ENCODE measurements around the gene MEGF10.

MEGF10 gene

DNA sequence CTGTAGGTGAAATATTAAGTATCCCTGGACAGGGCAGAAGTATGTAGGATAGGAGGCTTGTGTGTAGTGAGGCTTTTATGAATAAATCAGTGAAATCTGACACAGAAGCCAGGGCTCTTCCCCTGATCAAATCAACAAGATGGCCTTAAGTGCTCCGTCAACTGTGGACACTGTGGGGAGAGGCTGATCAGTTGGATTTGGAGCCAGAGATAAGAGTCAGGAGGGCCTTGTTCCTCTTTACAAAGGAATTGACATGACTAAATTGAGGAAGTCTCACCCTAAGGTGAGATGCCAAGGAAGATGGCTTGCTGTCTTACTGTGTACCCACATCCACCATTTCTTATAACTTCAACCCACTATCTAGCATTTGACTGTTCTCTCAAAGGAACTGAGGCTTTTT lies 135.3 kb downstream of the MEGF10 start:
- TF ChIP-seq TEAD4 (IDR thresholded peaks at IDR 0.05) (no peak), ZBTB7A (IDR thresholded peaks at IDR 0.05; ENCODE audit: low read depth) (no peak), CEBPB (IDR thresholded peaks at IDR 0.05) (no peak), RAD21 (IDR thresholded peaks at IDR 0.05; ENCODE audit: low read depth) (no peak), EP300 (IDR thresholded peaks at IDR 0.05; ENCODE audit: borderline replicate concordance) (no peak), TAF1 (IDR thresholded peaks at IDR 0.05; ENCODE audit: low read depth) (no peak), YY1 (IDR thresholded peaks at IDR 0.05; ENCODE audit: low read depth) (no peak), NFIC (IDR thresholded peaks at IDR 0.05) (no peak)
- TF ChIP-seq, protein P1, sequence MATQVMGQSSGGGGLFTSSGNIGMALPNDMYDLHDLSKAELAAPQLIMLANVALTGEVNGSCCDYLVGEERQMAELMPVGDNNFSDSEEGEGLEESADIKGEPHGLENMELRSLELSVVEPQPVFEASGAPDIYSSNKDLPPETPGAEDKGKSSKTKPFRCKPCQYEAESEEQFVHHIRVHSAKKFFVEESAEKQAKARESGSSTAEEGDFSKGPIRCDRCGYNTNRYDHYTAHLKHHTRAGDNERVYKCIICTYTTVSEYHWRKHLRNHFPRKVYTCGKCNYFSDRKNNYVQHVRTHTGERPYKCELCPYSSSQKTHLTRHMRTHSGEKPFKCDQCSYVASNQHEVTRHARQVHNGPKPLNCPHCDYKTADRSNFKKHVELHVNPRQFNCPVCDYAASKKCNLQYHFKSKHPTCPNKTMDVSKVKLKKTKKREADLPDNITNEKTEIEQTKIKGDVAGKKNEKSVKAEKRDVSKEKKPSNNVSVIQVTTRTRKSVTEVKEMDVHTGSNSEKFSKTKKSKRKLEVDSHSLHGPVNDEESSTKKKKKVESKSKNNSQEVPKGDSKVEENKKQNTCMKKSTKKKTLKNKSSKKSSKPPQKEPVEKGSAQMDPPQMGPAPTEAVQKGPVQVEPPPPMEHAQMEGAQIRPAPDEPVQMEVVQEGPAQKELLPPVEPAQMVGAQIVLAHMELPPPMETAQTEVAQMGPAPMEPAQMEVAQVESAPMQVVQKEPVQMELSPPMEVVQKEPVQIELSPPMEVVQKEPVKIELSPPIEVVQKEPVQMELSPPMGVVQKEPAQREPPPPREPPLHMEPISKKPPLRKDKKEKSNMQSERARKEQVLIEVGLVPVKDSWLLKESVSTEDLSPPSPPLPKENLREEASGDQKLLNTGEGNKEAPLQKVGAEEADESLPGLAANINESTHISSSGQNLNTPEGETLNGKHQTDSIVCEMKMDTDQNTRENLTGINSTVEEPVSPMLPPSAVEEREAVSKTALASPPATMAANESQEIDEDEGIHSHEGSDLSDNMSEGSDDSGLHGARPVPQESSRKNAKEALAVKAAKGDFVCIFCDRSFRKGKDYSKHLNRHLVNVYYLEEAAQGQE (IDR thresholded peaks at IDR 0.05; ENCODE audit: low read depth): no peak

GRCh38 chr5:127426661-127427060 lies 136.1 kb downstream of the MEGF10 start:
- no peak for TF ChIP-seq YY1 (IDR thresholded peaks at IDR 0.05; ENCODE audit: low read depth)
- no peak for TF ChIP-seq USF1 (IDR thresholded peaks at IDR 0.05)
- TF ChIP-seq, protein P1 (IDR thresholded peaks at IDR 0.05; ENCODE audit: low read depth): no peak
- no peak for TF ChIP-seq RAD21 (IDR thresholded peaks at IDR 0.05; ENCODE audit: low read depth)
- TF ChIP-seq CEBPB (IDR thresholded peaks at IDR 0.05): no peak
- no peak for TF ChIP-seq NFIC (IDR thresholded peaks at IDR 0.05)
- no peak for TF ChIP-seq EGR1 (IDR thresholded peaks at IDR 0.05)
- no peak for TF ChIP-seq FOXM1 (IDR thresholded peaks at IDR 0.05; ENCODE audit: borderline replicate concordance, low read depth)
- no peak for TF ChIP-seq EP300 (IDR thresholded peaks at IDR 0.05; ENCODE audit: borderline replicate concordance)
- no peak for TF ChIP-seq ZBTB7A (IDR thresholded peaks at IDR 0.05; ENCODE audit: low read depth)
- no peak for TF ChIP-seq TEAD4 (IDR thresholded peaks at IDR 0.05)
- TF ChIP-seq MAX (IDR thresholded peaks at IDR 0.05): no peak
- no peak for TF ChIP-seq CREB1 (IDR thresholded peaks at IDR 0.05; ENCODE audit: low read depth)
- no peak for TF ChIP-seq TCF12 (IDR thresholded peaks at IDR 0.05; ENCODE audit: low read depth)
- TF ChIP-seq TAF1 (IDR thresholded peaks at IDR 0.05; ENCODE audit: low read depth): no peak

GRCh38 chr5:127428276-127428675 lies 137.7 kb downstream of the MEGF10 start:
- TF ChIP-seq TAF1 (IDR thresholded peaks at IDR 0.05; ENCODE audit: low read depth): no peak
- TF ChIP-seq FOXM1 (IDR thresholded peaks at IDR 0.05; ENCODE audit: borderline replicate concordance, low read depth): no peak
- no peak for TF ChIP-seq TCF12 (IDR thresholded peaks at IDR 0.05; ENCODE audit: low read depth)
- no peak for TF ChIP-seq EGR1 (IDR thresholded peaks at IDR 0.05)
- TF ChIP-seq NFIC (IDR thresholded peaks at IDR 0.05): no peak
- no peak for TF ChIP-seq ZBTB7A (IDR thresholded peaks at IDR 0.05; ENCODE audit: low read depth)
- TF ChIP-seq YY1 (IDR thresholded peaks at IDR 0.05; ENCODE audit: low read depth): no peak
- TF ChIP-seq RAD21 (IDR thresholded peaks at IDR 0.05; ENCODE audit: low read depth): no peak
- TF ChIP-seq, protein P1 (IDR thresholded peaks at IDR 0.05; ENCODE audit: low read depth): no peak
- TF ChIP-seq MAX (IDR thresholded peaks at IDR 0.05): no peak
- TF ChIP-seq EP300 (IDR thresholded peaks at IDR 0.05; ENCODE audit: borderline replicate concordance): no peak
- TF ChIP-seq USF1 (IDR thresholded peaks at IDR 0.05): no peak
- no peak for TF ChIP-seq CEBPB (IDR thresholded peaks at IDR 0.05)
- TF ChIP-seq CREB1 (IDR thresholded peaks at IDR 0.05; ENCODE audit: low read depth): no peak

DNA sequence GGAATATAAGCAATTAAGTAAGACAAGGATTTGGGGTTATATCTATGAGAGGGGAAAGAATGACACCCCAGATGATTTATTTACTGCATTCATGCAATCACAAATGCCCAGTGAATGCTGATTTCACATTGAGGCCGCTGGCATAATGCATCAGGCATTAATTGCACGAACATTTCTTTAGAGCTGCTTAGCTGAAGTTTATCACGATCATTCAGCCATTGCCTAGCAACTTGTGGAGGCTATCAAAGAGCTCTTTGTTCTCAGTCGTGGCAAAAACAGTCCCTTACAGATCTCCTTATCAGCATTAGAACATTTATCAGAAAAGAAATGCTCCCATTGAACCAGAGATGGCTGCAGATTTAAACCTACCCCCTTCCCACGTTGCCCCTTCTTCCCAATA lies 138.2 kb downstream of the MEGF10 start:
- no peak for TF ChIP-seq CEBPB (IDR thresholded peaks at IDR 0.05)
- no peak for TF ChIP-seq TEAD4 (IDR thresholded peaks at IDR 0.05)
- TF ChIP-seq RAD21 (IDR thresholded peaks at IDR 0.05; ENCODE audit: low read depth): no peak
- TF ChIP-seq, protein P1 (IDR thresholded peaks at IDR 0.05; ENCODE audit: low read depth): no peak
- TF ChIP-seq TAF1 (IDR thresholded peaks at IDR 0.05; ENCODE audit: low read depth): no peak
- TF ChIP-seq CREB1 (IDR thresholded peaks at IDR 0.05; ENCODE audit: low read depth): no peak
- TF ChIP-seq ZBTB7A (IDR thresholded peaks at IDR 0.05; ENCODE audit: low read depth): no peak
